Midbrain (tissue), 1 donor: ENCODE measurements around the gene TMEM131.
"Not testable (repeated sequence)": the region's sequence is repeated elsewhere in the genome, so short reads cannot be mapped to it uniquely, and the experiment has no call there.

Source experiments
- DNase-seq: peaks from one replicate; lab custom pipeline; 2025; lab: John Stamatoyannopoulos, UW

TMEM131 gene

GRCh38 chr2:97957432-97958183 lies 38.1 kb downstream of the TMEM131 start:
- no peak for DNase-seq

GRCh38 chr2:97956753-97957152 lies 39.0 kb downstream of the TMEM131 start:
- DNase-seq, result not testable (repeated sequence)

- DNase-seq, result no peak
Measured at GRCh38 chr2:97953853-97954252, 41.9 kb downstream of the TMEM131 start.

- no peak for DNase-seq
Measured at GRCh38 chr2:97952357-97952756, 43.4 kb downstream of the TMEM131 start.

- no peak for DNase-seq
Measured at GRCh38 chr2:97951155-97951680, 44.5 kb downstream of the TMEM131 start.

GRCh38 chr2:97950329-97951154 lies 45.2 kb downstream of the TMEM131 start:
- no peak for DNase-seq

GRCh38 chr2:97948926-97949325 lies 46.8 kb downstream of the TMEM131 start:
- DNase-seq, result no peak

- no peak for DNase-seq
Measured at GRCh38 chr2:97945791-97946190, 50.0 kb downstream of the TMEM131 start.

- no peak for DNase-seq
Measured at GRCh38 chr2:97936881-97937280, 58.9 kb downstream of the TMEM131 start.

- no peak for DNase-seq
Measured at GRCh38 chr2:97936199-97936598, 59.5 kb downstream of the TMEM131 start.

- peak; percentile 18 for DNase-seq
Measured at GRCh38 chr2:97935719-97936161, 60.0 kb downstream of the TMEM131 start.

- DNase-seq, result no peak
Measured at GRCh38 chr2:97932975-97933662, 62.6 kb downstream of the TMEM131 start.

- DNase-seq, result no peak
Measured at GRCh38 chr2:97931858-97932225, 63.9 kb downstream of the TMEM131 start.

GRCh38 chr2:97931118-97931857 lies 64.5 kb downstream of the TMEM131 start:
- no peak for DNase-seq

- DNase-seq, result no peak
Measured at GRCh38 chr2:97928591-97928990, 67.2 kb downstream of the TMEM131 start.

- no peak for DNase-seq
Measured at GRCh38 chr2:97926946-97927345, 68.8 kb downstream of the TMEM131 start.

- DNase-seq, result no peak
Measured at GRCh38 chr2:97924194-97924593, 71.6 kb downstream of the TMEM131 start.

- DNase-seq, result no peak
Measured at GRCh38 chr2:97919858-97920257, 75.9 kb downstream of the TMEM131 start.

- no peak for DNase-seq
Measured at GRCh38 chr2:97918818-97919217, 76.9 kb downstream of the TMEM131 start.

GRCh38 chr2:97917668-97918067 lies 78.1 kb downstream of the TMEM131 start:
- DNase-seq, result not testable (repeated sequence)

- no peak for DNase-seq
Measured at GRCh38 chr2:97914691-97915213, 81.0 kb downstream of the TMEM131 start.
